Upper lobe of right lung (tissue), 1 donor: ENCODE measurements around the gene NCKAP5. TPM values are rescaled to one million over a fixed set of nuclear protein-coding genes. Genes with fewer than 3 reads are reported as not detected.

Source experiments
- ATAC-seq: fragments of 200-7000 bp; cut with Tn5 transposase; one replicate; pipeline ENCODE4 v1.9.1; 2020; ENCODE audit warnings: mild to moderate bottlenecking, moderate library complexity
- DNase-seq: peaks from one replicate; pipeline ENCODE4 v3.0.0-alpha.2; 2020
- H3K27ac ChIP-seq: fragments of 200-600 bp; one replicate; pipeline ENCODE4 v1.8.0; 2022
- H3K27me3 ChIP-seq: fragments of 200-600 bp; one replicate; pipeline ENCODE4 v1.8.0; 2022; ENCODE audit warnings: mild to moderate bottlenecking
- H3K36me3 ChIP-seq: fragments of 200-600 bp; one replicate; pipeline ENCODE4 v1.8.0; 2022
- H3K4me1 ChIP-seq: fragments of 200-600 bp; one replicate; pipeline ENCODE4 v1.8.0; 2022
- H3K4me3 ChIP-seq: fragments of 200-600 bp; one replicate; pipeline ENCODE4 v1.8.0; 2022; ENCODE audit warnings: mild to moderate bottlenecking
- H3K9me3 ChIP-seq: fragments of 200-600 bp; one replicate; pipeline ENCODE4 v1.8.0; 2022
- CTCF ChIP-seq: fragments of 200-600 bp; IDR thresholded peaks from one replicate; pipeline ENCODE4 v1.8.0; 2022; ENCODE audit warnings: antibody characterized with exemption
- intact Hi-C: fragments of 100-400 bp; cut with DNase I; formaldehyde crosslinking; loops from one replicate; pipeline ENCODE4 v1.11.0; 2022
- total RNA-seq: library from RNA; stranded (reverse); fragmentation: NEBNext Ultra II Directional; extraction: Animal tissue kit (Norgen Biotek cat#: 25700); gene quantifications from one replicate; pipeline ENCODE4 v1.2.1, GENCODE V29; 2021
- donor health status: DM: no; HTN: yes; CAD: no; lungs with severe emphysema.

Gene NCKAP5
- total RNA-seq, 1 donor from 2014 or later: 40.8 TPM

GRCh38 chr2:132740081-132740720, 828.1 kb downstream of the NCKAP5 start:
- ATAC-seq: no peak
- H3K27ac ChIP-seq: no peak overlapping the region
- H3K36me3 ChIP-seq: no peaks in the 10 kb centered on the region
- intact Hi-C loops: no loop called here
- no peak for TF ChIP-seq CTCF
- peaks cover 2% of the 10 kb centered on the region for H3K9me3 ChIP-seq
- H3K4me1 ChIP-seq: no peaks in the 10 kb centered on the region
- H3K27me3 ChIP-seq: no peaks in the 10 kb centered on the region
- no peak for DNase-seq
- no peak overlapping the region for H3K4me3 ChIP-seq

- Histone ChIP-seq H3K27ac (no peak overlapping the region), H3K27me3 (no peaks in the 10 kb centered on the region), H3K9me3 (no peaks in the 10 kb centered on the region), H3K36me3 (no peaks in the 10 kb centered on the region), H3K4me3 (no peak overlapping the region), H3K4me1 (no peaks in the 10 kb centered on the region)
- DNase-seq (no peak), ATAC-seq (no peak)
- no peak for TF ChIP-seq CTCF
- intact Hi-C loops: no loop called here
Measured at GRCh38 chr2:132738223-132738622, 830.0 kb downstream of the NCKAP5 start.

- Histone ChIP-seq H3K4me3 (no peak overlapping the region), H3K9me3 (no peaks in the 10 kb centered on the region), H3K27me3 (no peaks in the 10 kb centered on the region), H3K4me1 (no peaks in the 10 kb centered on the region), H3K27ac (no peak overlapping the region), H3K36me3 (peaks cover 4% of the 10 kb centered on the region)
- TF ChIP-seq CTCF: no peak
- ATAC-seq (no peak), DNase-seq (no peak)
- intact Hi-C loops: no loop called here
Measured at GRCh38 chr2:132736059-132736458, 832.2 kb downstream of the NCKAP5 start.

DNA sequence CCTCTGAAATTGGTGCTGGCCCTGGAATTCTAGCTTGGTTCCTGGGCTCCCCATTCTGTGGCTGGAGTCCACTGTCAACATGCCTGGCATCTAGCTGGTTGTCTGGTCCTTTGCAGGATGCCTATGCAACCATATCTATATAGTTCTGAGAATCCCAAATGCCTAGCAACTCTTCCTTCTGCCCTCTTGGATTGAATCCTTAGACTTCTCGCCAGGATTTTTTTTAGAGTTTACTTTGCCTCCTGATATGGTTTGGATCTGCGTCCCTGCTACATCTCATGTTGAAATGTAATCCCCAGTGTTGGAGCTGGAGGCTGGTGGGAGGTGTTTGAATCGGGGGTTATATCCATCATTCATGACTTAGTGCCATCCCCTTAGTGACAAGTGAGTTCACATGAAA, 833.3 kb downstream of the NCKAP5 start:
- no peak for ATAC-seq
- H3K9me3 ChIP-seq: no peaks in the 10 kb centered on the region
- no peaks in the 10 kb centered on the region for H3K27me3 ChIP-seq
- peaks cover 5% of the 10 kb centered on the region for H3K36me3 ChIP-seq
- H3K4me3 ChIP-seq: no peak overlapping the region
- H3K27ac ChIP-seq: no peak overlapping the region
- no peak for TF ChIP-seq CTCF
- no peak for DNase-seq
- intact Hi-C loops: no loop called here
- no peaks in the 10 kb centered on the region for H3K4me1 ChIP-seq

DNA sequence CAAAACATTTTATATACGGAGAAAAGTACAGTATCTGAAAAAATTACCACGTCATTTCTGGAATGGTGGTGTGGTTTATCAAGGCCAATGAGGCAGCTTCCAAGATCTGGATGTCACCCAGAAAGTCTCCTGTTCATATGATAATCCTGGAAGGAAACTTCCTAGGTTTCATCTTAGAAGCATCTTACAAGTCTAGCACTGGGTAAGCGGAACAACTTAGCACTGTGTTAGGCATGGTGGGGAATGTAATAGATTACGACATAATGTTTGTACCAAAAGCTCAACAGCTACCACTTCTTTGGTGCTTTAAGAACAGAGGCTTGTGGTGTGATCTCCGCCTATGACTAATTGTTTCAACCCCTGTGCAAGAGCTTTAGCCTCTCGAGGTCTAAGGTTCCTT, 835.2 kb downstream of the NCKAP5 start:
- ATAC-seq (no peak), DNase-seq (no peak)
- H3K27ac ChIP-seq: no peak overlapping the region
- no peaks in the 10 kb centered on the region for H3K27me3 ChIP-seq
- no peak for TF ChIP-seq CTCF
- intact Hi-C loops: no loop called here
- H3K4me3 ChIP-seq: no peak overlapping the region
- H3K9me3 ChIP-seq: no peaks in the 10 kb centered on the region
- H3K4me1 ChIP-seq: no peaks in the 10 kb centered on the region
- H3K36me3 ChIP-seq: peaks cover 5% of the 10 kb centered on the region

DNA sequence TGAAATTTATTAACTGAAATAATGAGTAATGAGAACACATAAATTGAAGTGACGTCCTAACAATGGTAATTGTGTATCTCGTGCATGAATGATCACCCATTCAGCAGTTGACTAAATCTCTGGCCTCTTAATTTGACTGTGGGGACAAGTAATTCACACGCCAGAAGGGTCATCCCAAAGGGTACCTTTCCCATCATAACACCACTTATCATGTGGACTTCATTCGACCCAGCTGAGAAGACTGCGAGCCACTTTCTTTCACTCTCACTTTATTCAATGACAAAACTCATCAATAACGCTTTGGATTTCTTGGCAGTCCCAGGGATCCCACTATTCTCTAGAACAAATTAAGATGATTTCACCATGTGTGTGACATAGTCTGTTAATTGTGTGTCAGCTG, 835.6 kb downstream of the NCKAP5 start:
- Histone ChIP-seq H3K27ac (no peak overlapping the region), H3K4me3 (no peak overlapping the region), H3K36me3 (peaks cover 5% of the 10 kb centered on the region), H3K4me1 (no peaks in the 10 kb centered on the region), H3K27me3 (no peaks in the 10 kb centered on the region), H3K9me3 (no peaks in the 10 kb centered on the region)
- intact Hi-C loops: no loop called here
- DNase-seq (no peak), ATAC-seq (no peak)
- TF ChIP-seq CTCF: no peak
